DND-41 (cell line): ENCODE data around the gene TTYH1.

Source experiments
- ATAC-seq: fragments of 200-7000 bp; cut with Tn5 transposase; 3 replicates; pipeline ENCODE4 v1.9.1; 2021; ENCODE audit warnings: low read depth; ENCODE audit not compliant: insufficient read depth
- DNase-seq: peaks from one replicate; pipeline ENCODE4 v3.0.0-alpha.2; 2020
- H2AFZ ChIP-seq: 2 replicates; pipeline ENCODE4 v1.6.0; 2012; ENCODE audit warnings: low read depth, low read length
- H3K27ac ChIP-seq: 2 replicates; pipeline ENCODE4 v1.5.1; 2012; ENCODE audit warnings: low read length, inconsistent platforms
- H3K27me3 ChIP-seq: fragments of 200-600 bp; sonication (generic); 2 replicates; pipeline ENCODE4 v1.6.0; 2012; ENCODE audit warnings: low read length, mild to moderate bottlenecking, inconsistent platforms; ENCODE audit not compliant: insufficient read depth, poor library complexity
- H3K36me3 ChIP-seq: 2 replicates; pipeline ENCODE4 v1.5.1; 2012; ENCODE audit warnings: low read length, inconsistent platforms; ENCODE audit not compliant: insufficient read depth
- H3K4me1 ChIP-seq: 2 replicates; pipeline ENCODE4 v1.5.1; 2012; ENCODE audit warnings: mild to moderate bottlenecking, low read length; ENCODE audit not compliant: insufficient read depth
- H3K4me2 ChIP-seq: 2 replicates; pipeline ENCODE4 v1.6.0; 2012; ENCODE audit warnings: mild to moderate bottlenecking, moderate library complexity, low read length, inconsistent platforms; ENCODE audit not compliant: insufficient read depth
- H3K4me3 ChIP-seq, 2 experiments: fragments of 200-600 bp in 1 of 2; shearing (Covaris generic) in 1 of 2; 2 replicates each; pipeline ENCODE4 v1.5.1; 2012 to 2016; ENCODE audit warnings: inconsistent platforms in 2 of 2, low read length in 2 of 2, mild to moderate bottlenecking in 2 of 2, low read depth in 1 of 2, moderate library complexity in 1 of 2
- H3K79me2 ChIP-seq: 2 replicates; pipeline ENCODE4 v1.6.0; 2012; ENCODE audit warnings: low read length, inconsistent platforms; ENCODE audit not compliant: insufficient read depth
- H3K9ac ChIP-seq: 2 replicates; pipeline ENCODE4 v1.6.0; 2012; ENCODE audit warnings: low read depth, mild to moderate bottlenecking, inconsistent platforms, low read length, moderate library complexity
- H3K9me3 ChIP-seq: 2 replicates; pipeline ENCODE4 v1.5.1; 2012; ENCODE audit warnings: low read length, moderate library complexity, mild to moderate bottlenecking, inconsistent platforms; ENCODE audit not compliant: insufficient read depth, severe bottlenecking
- H4K20me1 ChIP-seq: 2 replicates; pipeline ENCODE4 v1.6.0; 2012; ENCODE audit warnings: low read length; ENCODE audit not compliant: insufficient read depth
- CTCF ChIP-seq: IDR thresholded peaks from 2 replicates; pipeline ENCODE4 v1.5.1; 2012; ENCODE audit warnings: borderline replicate concordance, low read length, moderate library complexity, mild to moderate bottlenecking; ENCODE audit not compliant: poor library complexity, severe bottlenecking; ENCODE audit errors: extremely low read depth
- EZH2 ChIP-seq: IDR thresholded peaks from 3 replicates; pipeline ENCODE4 v1.6.1; 2012; ENCODE audit warnings: borderline replicate concordance, low read depth, mild to moderate bottlenecking, moderate library complexity, low read length, inconsistent platforms; ENCODE audit not compliant: severe bottlenecking

TTYH1 gene

GRCh38 chr19:54418930-54419800 is 3.9 kb downstream of the TTYH1 start:
- Histone ChIP-seq H3K27ac (no peak overlapping the region), H3K4me1 (no peaks in the 10 kb centered on the region), H3K27me3 (no peaks in the 10 kb centered on the region), H3K36me3 (no peaks in the 10 kb centered on the region), H3K9me3 (no peaks in the 10 kb centered on the region), H4K20me1 (0 out of 2 replicates have a peak, but pooled peaks cover 3% of the 10 kb centered on the region), H3K4me2 (no peak overlapping the region), H3K4me3 (no peak overlapping the region), H3K79me2 (no peaks in the 10 kb centered on the region), H3K9ac (no peak overlapping the region), H2AFZ (no peak overlapping the region)
- no peak for ATAC-seq
- TF ChIP-seq EZH2 (no peak), CTCF (no peak)
- DNase-seq = no peak

- no peaks in the 10 kb centered on the region for H3K9me3 ChIP-seq
- H3K36me3 ChIP-seq = no peaks in the 10 kb centered on the region
- no peaks in the 10 kb centered on the region for H3K27me3 ChIP-seq
- 0 out of 2 replicates have a peak, but pooled peaks cover 3% of the 10 kb centered on the region for H4K20me1 ChIP-seq
- no peak overlapping the region for H3K27ac ChIP-seq
- no peak overlapping the region for H3K4me3 ChIP-seq
- H3K4me1 ChIP-seq = no peaks in the 10 kb centered on the region
- TF ChIP-seq EZH2 = no peak
- no peak for TF ChIP-seq CTCF
- no peak for DNase-seq
- no peak overlapping the region for H3K9ac ChIP-seq
- H3K4me2 ChIP-seq = no peak overlapping the region
- no peaks in the 10 kb centered on the region for H3K79me2 ChIP-seq
- no peak for ATAC-seq
- no peak overlapping the region for H2AFZ ChIP-seq
These were observed 4.8 kb downstream of the TTYH1 start for GRCh38 chr19:54420068-54420382.

DNA sequence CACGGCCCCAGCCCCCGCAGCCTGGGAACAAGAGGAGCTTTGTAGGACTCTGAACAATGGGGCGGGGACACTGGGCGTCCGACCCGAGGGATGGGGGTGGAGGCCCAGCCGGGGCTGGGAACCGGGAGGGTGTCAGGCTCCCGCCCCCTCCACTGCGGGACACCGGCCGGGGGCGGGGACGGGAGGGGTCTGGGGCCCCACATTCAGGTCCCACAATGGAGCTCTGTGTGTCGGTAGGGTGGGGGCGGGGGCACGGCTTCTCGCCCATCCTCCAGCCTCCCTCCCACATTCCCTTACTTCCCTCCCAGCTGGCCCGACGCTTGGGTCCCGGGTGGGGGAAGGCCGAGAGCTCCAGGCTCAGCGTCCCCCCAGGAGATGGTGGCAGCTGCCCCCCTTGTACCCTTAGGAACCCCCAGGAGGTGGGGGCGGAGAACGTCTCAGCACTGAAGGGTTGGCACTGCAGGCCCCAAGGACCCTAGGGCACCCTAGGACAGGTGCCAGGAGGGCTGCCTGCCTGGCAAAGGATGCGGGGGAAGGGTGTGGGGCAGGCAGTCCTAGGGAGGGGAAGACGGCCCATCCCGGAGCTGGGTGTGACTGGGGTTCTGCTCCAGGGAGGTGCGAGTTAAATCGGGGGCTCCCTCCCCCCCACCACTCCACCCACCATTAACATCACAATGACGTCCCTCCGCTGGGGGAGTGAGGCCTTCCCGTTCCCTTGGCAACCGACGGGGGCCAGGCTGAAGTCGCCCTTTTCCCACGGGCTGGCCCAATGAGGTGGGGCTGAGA is 5.3 kb downstream of the TTYH1 start:
- H3K27ac ChIP-seq = no peak overlapping the region
- H3K9ac ChIP-seq = no peak overlapping the region
- H3K36me3 ChIP-seq = no peaks in the 10 kb centered on the region
- no peaks in the 10 kb centered on the region for H3K9me3 ChIP-seq
- no peaks in the 10 kb centered on the region for H3K79me2 ChIP-seq
- no peaks in the 10 kb centered on the region for H3K27me3 ChIP-seq
- no peak for ATAC-seq
- H4K20me1 ChIP-seq = 0 out of 2 replicates have a peak, but pooled peaks cover 3% of the 10 kb centered on the region
- no peak overlapping the region for H3K4me3 ChIP-seq
- H3K4me2 ChIP-seq = no peak overlapping the region
- no peak for DNase-seq
- no peaks in the 10 kb centered on the region for H3K4me1 ChIP-seq
- TF ChIP-seq CTCF = no peak
- no peak for TF ChIP-seq EZH2
- H2AFZ ChIP-seq = no peak overlapping the region
